Upper lobe of right lung (tissue), 1 donor: Measurements from ENCODE around the gene NAB2. TPM values are rescaled to one million over a fixed set of nuclear protein-coding genes. Genes with fewer than 3 reads are reported as not detected.

ENCODE experiments used
- ATAC-seq: fragments of 200-7000 bp; cut with Tn5 transposase; one replicate; pipeline ENCODE4 v1.9.1; 2020; ENCODE audit warnings: mild to moderate bottlenecking, moderate library complexity
- DNase-seq: peaks from one replicate; pipeline ENCODE4 v3.0.0-alpha.2; 2020
- H3K27ac ChIP-seq: fragments of 200-600 bp; one replicate; pipeline ENCODE4 v1.8.0; 2022
- H3K27me3 ChIP-seq: fragments of 200-600 bp; one replicate; pipeline ENCODE4 v1.8.0; 2022; ENCODE audit warnings: mild to moderate bottlenecking
- H3K36me3 ChIP-seq: fragments of 200-600 bp; one replicate; pipeline ENCODE4 v1.8.0; 2022
- H3K4me1 ChIP-seq: fragments of 200-600 bp; one replicate; pipeline ENCODE4 v1.8.0; 2022
- H3K4me3 ChIP-seq: fragments of 200-600 bp; one replicate; pipeline ENCODE4 v1.8.0; 2022; ENCODE audit warnings: mild to moderate bottlenecking
- H3K9me3 ChIP-seq: fragments of 200-600 bp; one replicate; pipeline ENCODE4 v1.8.0; 2022
- intact Hi-C: fragments of 100-400 bp; cut with DNase I; formaldehyde crosslinking; loops from one replicate; pipeline ENCODE4 v1.11.0; 2022
- total RNA-seq: library from RNA; stranded (reverse); fragmentation: NEBNext Ultra II Directional; extraction: Animal tissue kit (Norgen Biotek cat#: 25700); gene quantifications from one replicate; pipeline ENCODE4 v1.2.1, GENCODE V29; 2021
- TF ChIP-seq, protein P1 (sequence below): fragments of 200-600 bp; IDR thresholded peaks from one replicate; pipeline ENCODE4 v1.8.0; 2022; ENCODE audit warnings: antibody characterized with exemption
- donor health status: DM: no; HTN: yes; CAD: no; lungs with severe emphysema.

Gene NAB2
- total RNA-seq, 1 donor from 2014 or later: 37.3 TPM

DNA sequence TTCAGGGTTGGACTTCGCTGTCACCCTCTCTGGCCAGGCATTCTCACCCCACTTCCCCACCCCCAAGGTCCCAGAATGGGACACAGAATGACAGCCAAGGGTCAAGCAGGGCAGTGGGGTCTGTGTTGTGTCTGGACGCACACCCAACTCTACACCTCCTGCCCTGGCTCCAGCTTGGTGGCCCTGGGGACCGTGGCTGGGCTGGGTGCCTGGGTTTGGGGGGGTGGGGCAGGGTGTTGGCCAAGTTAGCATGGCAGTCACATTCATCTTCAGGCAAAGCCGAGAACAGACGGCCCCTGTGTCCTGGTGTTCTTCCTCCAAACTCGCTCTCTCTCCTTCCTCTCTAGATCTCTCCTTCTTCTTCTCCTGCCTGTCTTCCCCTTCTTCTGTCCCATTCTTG lies 45.0 kb downstream of the NAB2 start:
- Histone ChIP-seq H3K27ac (peak overlapping the region; percentile 71), H3K27me3 (no peaks in the 10 kb centered on the region), H3K9me3 (no peaks in the 10 kb centered on the region), H3K4me1 (peaks cover 54% of the 10 kb centered on the region), H3K4me3 (no peak overlapping the region), H3K36me3 (no peaks in the 10 kb centered on the region)
- intact Hi-C loops: loop anchor here (5.0 kb wide), 1 partner anchor 43 kb away; no protein-coding TSS in a partner anchor
- TF ChIP-seq, protein P1, sequence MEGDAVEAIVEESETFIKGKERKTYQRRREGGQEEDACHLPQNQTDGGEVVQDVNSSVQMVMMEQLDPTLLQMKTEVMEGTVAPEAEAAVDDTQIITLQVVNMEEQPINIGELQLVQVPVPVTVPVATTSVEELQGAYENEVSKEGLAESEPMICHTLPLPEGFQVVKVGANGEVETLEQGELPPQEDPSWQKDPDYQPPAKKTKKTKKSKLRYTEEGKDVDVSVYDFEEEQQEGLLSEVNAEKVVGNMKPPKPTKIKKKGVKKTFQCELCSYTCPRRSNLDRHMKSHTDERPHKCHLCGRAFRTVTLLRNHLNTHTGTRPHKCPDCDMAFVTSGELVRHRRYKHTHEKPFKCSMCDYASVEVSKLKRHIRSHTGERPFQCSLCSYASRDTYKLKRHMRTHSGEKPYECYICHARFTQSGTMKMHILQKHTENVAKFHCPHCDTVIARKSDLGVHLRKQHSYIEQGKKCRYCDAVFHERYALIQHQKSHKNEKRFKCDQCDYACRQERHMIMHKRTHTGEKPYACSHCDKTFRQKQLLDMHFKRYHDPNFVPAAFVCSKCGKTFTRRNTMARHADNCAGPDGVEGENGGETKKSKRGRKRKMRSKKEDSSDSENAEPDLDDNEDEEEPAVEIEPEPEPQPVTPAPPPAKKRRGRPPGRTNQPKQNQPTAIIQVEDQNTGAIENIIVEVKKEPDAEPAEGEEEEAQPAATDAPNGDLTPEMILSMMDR: no peak
- ATAC-seq (no peak), DNase-seq (no peak)

DNA sequence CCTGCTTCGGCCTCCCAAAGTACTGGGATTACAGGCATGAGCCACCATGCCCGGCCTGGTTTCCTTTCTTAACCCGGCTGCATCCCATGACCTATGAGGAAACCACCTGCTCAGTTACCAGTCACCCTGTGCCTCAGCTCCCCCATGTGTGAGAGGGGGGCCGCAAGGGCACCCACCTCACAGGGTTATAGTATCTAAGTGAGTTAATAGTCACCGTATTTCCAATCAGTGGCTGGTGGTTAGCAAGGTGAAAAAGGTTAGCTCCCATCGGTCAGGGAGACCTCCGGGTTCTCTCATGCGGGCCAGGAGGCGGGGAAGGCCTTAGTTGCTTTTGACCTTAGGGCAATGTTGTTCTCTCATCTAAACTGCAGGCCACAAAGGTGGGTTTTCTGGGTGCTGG lies 46.0 kb downstream of the NAB2 start:
- Histone ChIP-seq H3K4me1 (peaks cover 64% of the 10 kb centered on the region), H3K27me3 (no peaks in the 10 kb centered on the region), H3K36me3 (no peaks in the 10 kb centered on the region), H3K9me3 (no peaks in the 10 kb centered on the region), H3K4me3 (no peak overlapping the region), H3K27ac (peak overlapping the region; percentile 71)
- intact Hi-C loops: loop anchor here (5.0 kb wide), 1 partner anchor 42 kb away; no protein-coding TSS in a partner anchor
- ATAC-seq (no peak), DNase-seq (no peak)
- TF ChIP-seq, protein P1: no peak

DNA sequence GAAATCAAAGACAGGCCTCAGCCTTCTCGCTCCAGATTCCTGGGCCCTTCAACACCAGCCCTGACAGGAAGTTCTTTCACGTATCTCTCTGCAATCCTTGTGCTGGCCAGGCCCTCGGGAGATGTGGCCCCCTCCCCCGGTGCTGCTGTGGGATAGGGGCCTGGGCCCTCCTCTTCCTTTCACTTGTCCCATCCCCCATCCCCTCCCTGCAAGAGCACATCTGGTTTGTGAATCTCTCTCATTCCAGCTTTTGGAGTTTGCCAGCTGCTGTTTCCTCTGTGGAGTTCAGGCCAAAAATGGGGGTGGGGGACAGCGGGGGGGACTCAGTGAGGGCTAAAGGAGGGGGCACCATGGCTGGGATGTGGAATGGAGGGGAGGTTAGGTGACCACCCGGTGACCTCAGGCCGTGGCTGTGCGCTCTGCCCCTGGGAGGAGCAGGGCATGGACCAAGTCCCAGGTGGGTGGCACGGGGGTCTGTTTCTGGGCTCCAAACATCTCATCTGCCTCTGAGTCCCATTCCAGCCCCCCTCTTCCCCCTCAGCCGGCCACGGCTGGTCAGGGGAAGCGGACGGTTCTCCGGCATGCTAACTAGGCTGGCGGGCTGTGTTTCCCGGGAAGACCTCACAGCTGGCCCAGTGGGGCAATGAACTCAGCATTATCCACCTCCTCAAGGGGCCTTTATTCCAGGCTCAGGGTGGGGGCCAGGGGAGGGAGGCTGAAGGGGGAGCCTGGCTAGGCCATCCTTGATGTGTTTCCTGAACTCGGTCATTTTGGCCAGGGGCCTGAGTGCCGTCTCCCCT lies 46.8 kb downstream of the NAB2 start:
- intact Hi-C loops: no loop called here
- Histone ChIP-seq H3K27me3 (no peaks in the 10 kb centered on the region), H3K9me3 (no peaks in the 10 kb centered on the region), H3K4me3 (peak overlapping the region; percentile 8), H3K27ac (peak overlapping the region; percentile 71), H3K4me1 (peaks cover 68% of the 10 kb centered on the region), H3K36me3 (peaks cover 6% of the 10 kb centered on the region)
- no peak for ATAC-seq
- no peak for DNase-seq
- TF ChIP-seq, protein P1: no peak

DNA sequence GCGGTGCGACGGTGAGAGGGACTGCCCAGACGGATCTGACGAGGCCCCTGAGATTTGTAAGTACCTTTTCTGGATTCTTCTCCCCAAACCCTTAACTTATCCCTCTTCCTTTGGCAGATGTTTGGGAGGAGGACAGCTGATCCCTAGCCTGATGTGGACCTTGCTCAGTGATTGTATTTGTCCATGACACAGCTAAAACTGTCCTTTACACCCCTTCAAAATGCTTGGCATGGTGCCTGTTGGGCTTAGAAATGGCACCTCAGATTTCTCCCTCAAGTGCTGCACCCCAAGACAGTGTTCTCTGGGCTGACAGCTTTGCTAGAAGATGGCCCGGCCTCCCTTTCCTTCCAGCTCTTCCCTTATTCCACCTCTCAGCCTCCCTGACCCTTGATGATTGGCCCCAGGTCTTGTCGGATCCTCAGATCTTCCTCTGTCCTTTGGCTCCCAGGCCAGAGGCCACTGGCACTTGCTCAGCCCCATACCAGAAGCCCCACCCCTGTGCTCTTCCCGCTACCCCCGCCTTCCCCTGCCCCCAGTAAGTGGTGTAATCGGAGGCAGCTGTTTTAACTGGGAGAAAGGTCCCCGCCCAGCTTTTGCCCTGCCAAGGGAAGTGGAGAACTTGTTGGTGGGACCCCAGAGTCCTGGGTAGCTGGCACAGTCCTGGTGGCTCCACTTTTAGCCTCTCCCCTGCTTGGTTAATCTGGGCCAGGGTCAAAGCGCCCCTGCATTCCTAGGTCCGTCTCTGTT lies 49.8 kb downstream of the NAB2 start:
- Histone ChIP-seq H3K27ac (peak overlapping the region; percentile 72), H3K27me3 (no peaks in the 10 kb centered on the region), H3K4me1 (peaks cover 53% of the 10 kb centered on the region), H3K36me3 (peaks cover 34% of the 10 kb centered on the region), H3K4me3 (no peak overlapping the region), H3K9me3 (no peaks in the 10 kb centered on the region)
- peak; percentile 85 for DNase-seq
- TF ChIP-seq, protein P1: no peak
- peak; percentile 89 for ATAC-seq
- intact Hi-C loops: no loop called here

DNA sequence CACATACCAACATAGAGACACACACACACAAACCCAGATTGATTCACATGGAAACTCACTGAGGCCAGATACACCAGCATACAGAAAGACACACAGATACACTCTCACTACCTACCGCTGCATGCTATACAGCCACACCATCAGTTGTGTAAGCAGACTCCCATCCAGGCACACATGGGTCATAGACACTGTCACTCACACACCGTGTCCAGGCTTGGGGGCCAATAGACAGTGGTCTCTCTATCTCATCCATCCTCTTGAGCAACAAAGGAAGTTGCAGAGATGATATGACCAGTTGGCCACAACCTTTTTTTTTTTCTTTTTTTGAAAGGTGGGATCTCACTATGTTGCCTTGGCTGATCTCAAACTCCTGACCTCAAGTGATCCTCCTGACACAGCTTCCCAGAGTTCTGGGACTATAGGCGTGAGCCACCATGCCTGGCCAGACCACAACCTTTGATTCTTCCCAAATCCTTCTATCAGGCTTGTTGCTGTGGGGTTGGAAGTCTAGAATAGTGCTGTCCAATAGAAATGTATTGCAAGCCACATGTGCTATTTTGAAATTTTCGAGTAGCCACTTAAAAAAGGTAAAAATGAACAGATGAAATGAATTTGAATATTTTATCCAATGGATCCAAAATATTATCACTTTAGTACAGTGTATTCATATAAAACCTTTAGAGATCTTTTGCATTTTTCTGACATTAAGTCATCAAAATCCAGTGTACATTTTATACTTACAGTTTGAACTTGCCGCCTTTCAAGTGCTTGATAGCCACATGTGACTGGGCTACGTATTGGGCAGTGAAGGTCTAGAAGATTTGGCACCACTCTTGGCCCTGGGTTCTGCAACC lies 51.1 kb downstream of the NAB2 start:
- ATAC-seq (peak; percentile 28), DNase-seq (no peak)
- no peaks in the 10 kb centered on the region for H3K9me3 ChIP-seq
- intact Hi-C loops: no loop called here
- peaks cover 44% of the 10 kb centered on the region for H3K4me1 ChIP-seq
- TF ChIP-seq, protein P1: no peak
- H3K36me3 ChIP-seq: peaks cover 47% of the 10 kb centered on the region
- H3K4me3 ChIP-seq: no peak overlapping the region
- H3K27me3 ChIP-seq: no peaks in the 10 kb centered on the region
- peak overlapping the region; percentile 48 for H3K27ac ChIP-seq
